Kidney glomerular epithelial cell (primary cell): ENCODE measurements around the gene KCNH6.

Source experiments
- DNase-seq: peaks from one replicate; lab custom pipeline; 2025; lab: John Stamatoyannopoulos, UW

Gene KCNH6

GRCh38 chr17:63534816-63535455 lies 11.8 kb downstream of the KCNH6 start:
- DNase-seq: no peak

GRCh38 chr17:63535640-63536039 lies 12.5 kb downstream of the KCNH6 start:
- DNase-seq: no peak

GRCh38 chr17:63537001-63537400 lies 13.8 kb downstream of the KCNH6 start:
- no peak for DNase-seq

- DNase-seq: no peak
Observed at GRCh38 chr17:63537991-63538692, 15.0 kb downstream of the KCNH6 start.

GRCh38 chr17:63538693-63539595 lies 15.8 kb downstream of the KCNH6 start:
- no peak for DNase-seq

GRCh38 chr17:63540590-63540989 lies 17.4 kb downstream of the KCNH6 start:
- DNase-seq: no peak

- DNase-seq: no peak
Observed at GRCh38 chr17:63542218-63542545, 19.0 kb downstream of the KCNH6 start.

- DNase-seq: no peak
Observed at GRCh38 chr17:63542942-63543821, 20.0 kb downstream of the KCNH6 start.

GRCh38 chr17:63543822-63544420 lies 20.8 kb downstream of the KCNH6 start:
- DNase-seq: no peak

GRCh38 chr17:63544467-63545301 lies 21.5 kb downstream of the KCNH6 start:
- no peak for DNase-seq

GRCh38 chr17:63546308-63547082 lies 23.3 kb downstream of the KCNH6 start:
- DNase-seq: no peak

GRCh38 chr17:63547083-63547523 lies 23.9 kb downstream of the KCNH6 start:
- no peak for DNase-seq

- DNase-seq: no peak
Observed at GRCh38 chr17:63549289-63549945, 26.3 kb downstream of the KCNH6 start.

GRCh38 chr17:63549946-63550816 lies 27.0 kb downstream of the KCNH6 start, which contains the start of gene DCAF7:
Gene DCAF7 (plus strand): TSS chr17:63550477. CDS start chr17:63550678, 201 bp downstream.
- DNase-seq: peak; percentile 97

- DNase-seq: peak; percentile 14
Observed at GRCh38 chr17:63550817-63551639, 27.9 kb downstream of the KCNH6 start.

GRCh38 chr17:63552211-63552610 lies 29.1 kb downstream of the KCNH6 start:
- no peak for DNase-seq

- no peak for DNase-seq
Observed at GRCh38 chr17:63555500-63556156, 32.5 kb downstream of the KCNH6 start.
